ENCODE data around the gene LPCAT3.
"Not testable (repeated sequence)": the region's sequence is repeated elsewhere in the genome, so short reads cannot be mapped to it uniquely, and the experiment has no call there.

Gene LPCAT3

GRCh38 chr12:7035463-7035862, 17.2 kb upstream of the LPCAT3 start:
- no peak for DNase-seq

GRCh38 chr12:7034464-7034863, 16.2 kb upstream of the LPCAT3 start:
- DNase-seq, result no peak

DNA sequence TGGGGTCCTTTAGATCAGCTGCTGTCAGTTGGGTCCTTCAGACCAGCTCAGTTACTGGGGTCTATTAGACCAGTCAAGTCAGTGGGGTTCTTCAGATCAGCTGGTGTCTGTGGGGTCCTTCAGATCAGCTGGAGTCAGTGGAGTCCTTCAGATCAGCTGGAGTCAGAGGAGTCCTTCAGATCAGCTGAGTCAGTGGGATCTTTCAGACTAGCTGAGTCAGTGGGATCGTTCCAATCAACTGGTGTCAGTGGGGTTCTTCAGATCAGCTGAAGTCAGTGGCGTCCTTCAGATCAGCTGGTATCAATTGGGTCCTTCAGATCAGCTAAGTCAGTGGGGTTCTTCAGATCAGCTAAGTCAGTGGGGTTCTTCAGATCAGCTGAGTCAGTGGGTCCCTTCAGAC, 14.7 kb upstream of the LPCAT3 start:
- no peak for DNase-seq

- no peak for DNase-seq
Observed at GRCh38 chr12:7031306-7031705, 13.0 kb upstream of the LPCAT3 start.

DNA sequence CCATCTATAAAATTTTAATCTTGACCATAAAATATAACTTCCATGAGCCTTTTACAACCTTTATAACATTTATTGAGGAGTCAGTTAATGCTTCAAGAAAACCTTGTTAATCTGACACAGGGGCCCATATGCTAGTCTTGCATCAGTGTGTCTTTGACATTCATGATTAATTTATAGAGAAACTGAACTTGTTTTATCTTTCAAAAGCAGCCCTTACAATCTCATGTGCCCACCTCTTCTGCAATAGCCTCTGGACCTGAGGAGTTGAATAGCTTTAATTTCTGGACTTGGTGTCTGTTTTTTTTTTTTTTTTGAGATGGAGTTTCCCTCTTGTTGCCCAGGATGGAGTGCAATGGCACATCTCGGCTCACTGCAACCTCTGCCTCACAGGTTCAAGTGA, 8.6 kb upstream of the LPCAT3 start:
- DNase-seq, result no peak

GRCh38 chr12:7023114-7023513, 4.8 kb upstream of the LPCAT3 start:
- no peak for DNase-seq

DNA sequence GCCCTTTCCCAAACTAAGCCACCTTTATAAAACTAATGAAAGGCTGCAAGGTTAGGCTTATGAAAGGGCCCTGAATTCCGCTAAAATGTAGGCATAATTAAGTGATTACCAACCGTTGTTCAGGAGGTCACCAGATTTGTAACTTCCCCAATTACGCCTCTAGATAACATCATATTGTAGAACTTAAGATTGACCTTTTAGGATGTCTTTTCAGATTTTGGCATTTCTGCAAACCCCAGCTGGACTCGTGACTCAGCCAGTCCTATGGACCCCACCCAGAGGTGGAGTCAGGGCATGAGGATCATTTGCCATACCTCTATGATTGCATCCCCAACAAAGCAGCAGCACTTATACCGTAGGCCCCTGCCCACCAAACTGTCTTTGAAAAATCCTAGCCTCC, 3.7 kb upstream of the LPCAT3 start:
- DNase-seq, result peak; percentile 81

- no peak for DNase-seq
Observed at GRCh38 chr12:7019043-7019569, 830 bp upstream of the LPCAT3 start.

DNA sequence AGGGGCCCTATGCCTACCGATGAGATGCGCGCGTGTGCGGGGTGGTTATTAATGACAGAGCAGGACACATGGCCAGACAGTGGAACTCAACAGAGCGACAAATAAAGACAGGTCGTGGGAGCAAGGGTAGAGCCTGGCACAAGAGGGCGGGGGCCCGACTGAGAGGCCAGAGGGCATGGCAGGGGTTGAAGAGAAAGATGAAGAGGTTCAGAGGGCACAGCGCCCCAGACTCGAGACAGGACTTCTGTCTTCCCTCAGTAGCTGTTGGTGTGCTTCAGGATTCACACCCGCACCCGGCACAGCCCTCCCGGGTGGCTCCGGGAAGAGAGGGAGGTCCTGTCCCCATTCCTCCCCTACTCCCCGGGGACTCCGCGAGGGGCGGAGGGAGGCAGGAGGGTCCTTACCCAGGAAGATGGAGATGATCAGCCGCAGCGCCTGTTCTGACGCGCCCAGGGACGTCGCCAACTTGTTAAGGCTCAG, 366 bp downstream of the LPCAT3 start:
- peak; percentile 23 for DNase-seq

DNA sequence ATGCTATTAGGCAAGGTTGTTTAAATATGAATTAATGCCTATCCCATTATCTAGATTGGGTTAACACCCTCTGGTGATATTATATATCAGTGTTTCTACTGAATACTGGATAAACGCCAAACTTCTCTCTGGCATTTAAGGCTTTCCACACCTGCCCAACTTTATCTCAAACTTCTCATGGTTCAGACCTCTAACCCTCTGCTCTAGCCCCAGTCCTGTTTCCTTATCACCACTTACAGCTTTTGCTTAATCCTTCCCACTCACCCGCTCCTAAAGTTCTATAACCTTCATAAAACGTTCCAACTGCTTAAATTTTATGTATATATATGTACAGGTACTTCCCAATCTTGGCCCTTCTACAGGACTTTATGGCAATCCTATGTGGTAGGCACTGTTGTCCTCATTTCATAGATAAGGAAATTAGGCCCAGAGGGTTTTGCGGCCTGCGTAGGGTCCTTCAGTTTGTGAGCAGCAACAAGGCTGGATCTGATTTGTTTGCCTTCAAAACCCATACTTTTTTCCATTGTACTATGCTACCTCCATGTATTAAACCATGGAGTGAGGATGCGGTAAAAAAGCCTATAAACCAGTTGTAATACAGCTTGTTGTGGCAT, 1.2 kb downstream of the LPCAT3 start:
- DNase-seq, result no peak

GRCh38 chr12:7015555-7016370, 2.5 kb downstream of the LPCAT3 start:
- no peak for DNase-seq

DNA sequence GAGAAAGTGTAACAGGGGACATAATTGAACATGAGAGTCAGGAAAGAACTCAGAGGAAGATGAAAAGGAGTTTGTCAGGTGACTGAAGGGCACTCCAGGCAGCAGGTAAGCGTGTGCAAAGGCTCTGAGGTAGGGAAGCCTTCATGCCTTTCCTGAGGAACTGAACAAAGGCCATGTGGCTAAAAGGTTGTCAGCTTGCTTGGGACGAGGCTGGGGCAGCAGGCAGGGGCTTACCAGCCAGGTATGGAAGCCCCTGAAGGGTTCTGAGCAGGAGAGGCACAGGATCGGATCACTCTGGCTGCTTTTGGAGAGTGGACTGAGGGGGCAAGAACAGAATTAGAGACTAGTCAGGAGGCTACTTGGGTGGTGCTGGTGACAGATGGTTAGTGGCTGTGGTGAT, 5.2 kb downstream of the LPCAT3 start:
- DNase-seq, result no peak

GRCh38 chr12:7012024-7012607, 6.2 kb downstream of the LPCAT3 start:
- DNase-seq, result no peak

DNA sequence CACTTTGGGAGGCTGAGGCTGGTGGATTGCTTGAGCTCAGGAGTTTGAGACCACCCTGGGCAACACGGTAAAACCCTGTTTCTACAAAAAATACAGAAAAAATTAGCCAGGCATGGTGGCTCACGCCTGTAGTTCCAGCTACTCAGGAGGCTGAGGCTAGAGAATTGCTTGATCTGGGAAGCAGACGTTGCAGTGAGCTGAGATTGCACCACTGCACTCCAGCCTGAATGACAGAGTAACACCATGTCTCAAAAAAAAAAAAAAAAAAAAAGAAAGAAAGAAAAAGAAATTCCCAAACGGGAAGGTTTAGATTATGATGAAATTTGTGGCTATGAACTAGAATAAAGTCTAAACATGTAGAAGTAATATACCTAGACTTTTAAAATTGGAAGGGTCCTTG, 6.9 kb downstream of the LPCAT3 start:
- not testable (repeated sequence) for DNase-seq

GRCh38 chr12:7009512-7009911, 8.8 kb downstream of the LPCAT3 start:
- DNase-seq, result no peak

- DNase-seq, result no peak
Observed at GRCh38 chr12:7008864-7009263, 9.4 kb downstream of the LPCAT3 start.

DNA sequence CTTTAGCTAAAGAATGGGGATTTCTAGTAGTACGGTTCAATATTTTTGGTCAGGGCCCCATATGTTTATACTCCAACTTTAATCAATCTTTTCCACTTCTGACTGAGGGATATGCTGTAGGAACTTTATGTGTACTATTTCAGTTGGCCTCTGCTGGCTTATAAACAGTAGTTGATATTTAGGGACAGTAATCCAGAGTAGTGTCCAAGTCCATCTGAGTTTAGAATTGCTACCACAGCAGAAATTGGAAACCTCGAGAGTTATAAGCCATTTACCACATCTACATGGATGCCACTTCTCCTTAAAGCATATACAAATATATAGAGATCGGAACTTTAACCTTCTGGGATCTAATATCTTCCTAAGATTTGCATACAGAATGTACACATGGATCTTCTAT, 11.6 kb downstream of the LPCAT3 start:
- no peak for DNase-seq

- DNase-seq, result peak; percentile 77
Observed at GRCh38 chr12:7005311-7005710, 13.0 kb downstream of the LPCAT3 start.

GRCh38 chr12:7004840-7005239, 13.4 kb downstream of the LPCAT3 start:
- DNase-seq, result no peak

DNA sequence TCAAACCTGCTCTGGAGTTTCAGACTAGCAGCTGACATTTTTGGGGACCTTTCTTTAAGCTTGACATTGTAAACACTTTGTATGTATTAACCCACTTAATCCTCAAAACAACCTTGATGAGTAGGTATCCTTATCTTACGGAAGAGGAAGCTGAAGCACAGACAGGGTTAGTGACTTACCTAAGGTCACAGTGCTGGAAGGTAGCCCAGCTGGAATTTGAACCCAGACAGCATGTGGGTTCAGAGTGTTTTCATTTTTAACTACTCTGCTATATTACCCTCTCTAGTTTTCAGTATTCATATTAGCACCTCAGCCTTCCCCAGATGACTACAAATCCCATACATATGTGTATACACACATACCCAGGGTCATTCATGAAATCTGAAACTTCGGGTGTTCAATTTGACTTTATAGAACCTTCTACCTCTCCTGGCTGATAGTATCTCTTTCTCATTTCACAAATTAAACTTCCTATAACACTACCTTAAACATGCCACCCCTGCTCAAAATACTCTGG, 13.9 kb downstream of the LPCAT3 start:
- DNase-seq, result no peak

DNA sequence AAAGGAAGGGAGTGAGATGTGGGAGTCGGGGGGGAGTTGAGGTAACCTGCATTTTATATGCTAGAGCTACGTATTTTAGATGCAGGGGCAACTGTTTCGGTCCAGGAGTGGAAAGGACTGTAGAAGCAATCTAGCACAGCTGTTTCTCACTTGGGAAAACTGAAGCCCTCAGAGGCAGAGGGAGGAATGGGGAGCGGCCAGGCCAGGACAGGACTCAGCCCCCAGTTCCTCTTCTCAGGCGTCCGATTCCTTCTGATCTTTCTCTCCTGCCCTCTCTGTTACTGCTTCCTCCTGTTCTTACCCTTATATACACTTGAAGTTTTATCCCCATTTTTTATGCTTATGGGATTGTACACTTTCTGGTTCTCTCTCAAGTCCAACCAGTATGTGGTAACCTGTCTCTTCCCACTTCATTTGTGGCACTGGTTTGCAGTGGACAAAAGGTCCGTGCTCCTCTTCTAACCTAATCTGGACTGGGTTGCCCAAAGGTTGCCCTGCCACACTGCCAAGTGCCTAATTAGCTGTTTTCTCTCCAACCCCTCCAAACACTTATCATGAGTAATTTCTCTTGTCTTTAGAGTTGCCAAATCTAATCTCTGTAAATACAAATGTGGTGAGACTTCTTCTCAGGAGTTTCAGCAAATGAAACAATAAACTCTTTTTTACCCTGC, 16.2 kb downstream of the LPCAT3 start:
- DNase-seq, result peak; percentile 6

DNA sequence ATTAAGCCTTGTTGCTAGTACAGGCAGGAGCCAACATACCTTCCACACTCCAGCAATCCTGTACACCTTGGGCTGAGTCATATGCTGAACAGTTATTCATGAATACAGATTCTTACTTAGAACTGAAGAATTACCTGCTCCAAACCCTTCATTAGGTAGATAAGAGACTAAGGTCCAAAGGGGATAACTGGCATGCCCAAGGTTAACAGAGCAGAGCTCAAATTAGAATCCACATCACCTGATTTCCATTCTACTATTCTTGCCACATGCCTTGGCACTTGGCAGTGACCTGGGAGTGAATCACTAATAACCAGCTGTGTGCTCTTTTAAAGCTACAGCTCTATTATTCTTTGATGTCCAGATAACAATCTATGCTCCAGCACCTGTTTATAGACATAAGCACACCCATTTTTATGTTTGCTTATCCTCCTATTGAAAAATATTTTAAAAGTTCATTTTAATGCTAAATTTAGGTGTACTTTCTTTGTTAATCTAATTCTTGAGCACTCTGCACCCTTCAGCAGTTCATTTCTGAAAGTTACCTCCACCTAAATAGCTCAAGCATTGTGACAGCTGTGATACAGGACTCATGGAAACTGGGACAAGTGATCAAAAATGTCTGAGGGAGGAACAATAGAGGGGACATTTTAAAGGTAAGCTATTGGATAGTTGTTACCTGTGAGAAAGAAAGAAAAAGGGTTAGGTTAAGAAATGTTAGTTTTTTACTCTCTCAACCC, 19.4 kb downstream of the LPCAT3 start:
- no peak for DNase-seq

Measured in inflammatory macrophage treated with lipopolysaccharide for 4 hours (primary cell).